Breast epithelium (tissue), 3 donors: Measurements from ENCODE around the gene ARID1B.

Source experiments
- CTCF ChIP-seq, 3 donors: fragments of 450-650 bp; IDR thresholded peaks; one replicate each; pipeline ENCODE4 v1.5.1; 2016 to 2017; ENCODE audit warnings: antibody characterized with exemption in 3 of 3, mild to moderate bottlenecking in 3 of 3, moderate library complexity in 3 of 3
- POLR2A ChIP-seq: fragments of 450-650 bp; IDR thresholded peaks from one replicate; pipeline ENCODE4 v1.6.1; 2016; ENCODE audit warnings: antibody characterized with exemption, mild to moderate bottlenecking, moderate library complexity
- POLR2AphosphoS5 ChIP-seq, 3 donors: sonication (generic); formaldehyde crosslinking; IDR thresholded peaks; one replicate each; pipeline ENCODE4 v1.6.1; 2017; ENCODE audit warnings: antibody characterized with exemption in 3 of 3

GRCh38 chr6:157088841-157089240 is 311.7 kb downstream of the ARID1B start:
- TF ChIP-seq POLR2A (no peak), CTCF (IDR thresholded peaks at IDR 0.05) (no peak), POLR2AphosphoS5 (IDR thresholded peaks at IDR 0.05) (no peak)
